HepG2 (cell line): ENCODE measurements around the gene UBE2D3. TPM values are rescaled to one million over a fixed set of nuclear protein-coding genes. Genes with fewer than 3 reads are reported as not detected.
A peak's percentile ranks its signal among the peaks of the same experiment; 100 is the strongest.

Experiments
- AGO2 ChIP-seq: fragments of 200-400 bp; formaldehyde crosslinking; optimal IDR thresholded peaks from 2 replicates; pipeline ENCODE3; 2017; ENCODE audit warnings: mild to moderate bottlenecking, low read depth, low read length, moderate library complexity
- ARNTL ChIP-seq: sonication (generic); formaldehyde crosslinking; IDR thresholded peaks from 2 replicates; pipeline ENCODE4 v1.4.0; 2020; ENCODE audit warnings: mild to moderate bottlenecking, missing genetic modification reagents
- ATAD3A ChIP-seq: sonication (generic); formaldehyde crosslinking; IDR thresholded peaks from 2 replicates; pipeline ENCODE4 v1.4.0; 2020; ENCODE audit warnings: missing genetic modification reagents
- ATM ChIP-seq: fragments of 450-650 bp; IDR thresholded peaks from 2 replicates; pipeline ENCODE4 v1.7.1; 2017; ENCODE audit warnings: mild to moderate bottlenecking, borderline replicate concordance
- FOXA3 ChIP-seq: IDR thresholded peaks from 2 replicates; pipeline ENCODE4 v1.6.1; 2016; ENCODE audit warnings: missing genetic modification reagents, missing compliant biosample characterization
- HNRNPLL ChIP-seq: fragments of 200-400 bp; formaldehyde crosslinking; IDR thresholded peaks from 2 replicates; pipeline ENCODE4 v1.6.1; 2017; ENCODE audit warnings: mild to moderate bottlenecking, low read depth, low read length; ENCODE audit not compliant: poor library complexity, severe bottlenecking
- KLF9 ChIP-seq: IDR thresholded peaks from 2 replicates; pipeline ENCODE4 v1.6.1; 2016; ENCODE audit warnings: low read depth
- PITX1 ChIP-seq: sonication (generic); formaldehyde crosslinking; IDR thresholded peaks from 2 replicates; pipeline ENCODE4 v1.5.1; 2020; ENCODE audit warnings: mild to moderate bottlenecking, missing genetic modification reagents
- RBFOX2 ChIP-seq: fragments of 200-400 bp; formaldehyde crosslinking; IDR thresholded peaks from 2 replicates; pipeline ENCODE4 v1.6.1; 2017; ENCODE audit warnings: low read depth, mild to moderate bottlenecking, low read length
- RXRA ChIP-seq: sonication (generic); formaldehyde crosslinking; IDR thresholded peaks from 2 replicates; pipeline ENCODE4 v1.5.1; 2020; ENCODE audit warnings: missing genetic modification reagents
- SMC3 ChIP-seq: IDR thresholded peaks from 2 replicates; pipeline ENCODE4 v1.6.1; 2011; ENCODE audit warnings: low read length, improper control_type of control experiment
- ZNF547 ChIP-seq: sonication (generic); formaldehyde crosslinking; IDR thresholded peaks from 2 replicates; pipeline ENCODE4 v1.5.1; 2020; ENCODE audit warnings: mild to moderate bottlenecking, missing genetic modification reagents
- ZNF660 ChIP-seq: sonication (generic); formaldehyde crosslinking; IDR thresholded peaks from 2 replicates; pipeline ENCODE4 v1.5.1; 2020; ENCODE audit warnings: mild to moderate bottlenecking, low read depth, missing genetic modification reagents, borderline replicate concordance
- ZNF770 ChIP-seq: sonication (generic); formaldehyde crosslinking; IDR thresholded peaks from 2 replicates; pipeline ENCODE4 v1.5.0; 2020; ENCODE audit warnings: mild to moderate bottlenecking, missing genetic modification reagents
- ZNF784 ChIP-seq: sonication (generic); formaldehyde crosslinking; IDR thresholded peaks from 2 replicates; pipeline ENCODE4 v1.5.1; 2020; ENCODE audit warnings: missing genetic modification reagents, mild to moderate bottlenecking, borderline replicate concordance
- polyA plus RNA-seq, 8 experiments: library from polyadenylated mRNA; depleted of rRNA in 3 of 8; stranded (reverse) in 7 of 8; unstranded in 1 of 8; fragments of >200 nt; fragmentation: Illumina TruSeq in 4 of 8; extraction: Trizol in 4 of 8; gene quantifications; 2 replicates each; pipeline versions ENCODE4 v1.2.1 to v1.2.3, GENCODE V29; 2011 to 2016; ENCODE audit warnings: low read depth in 4 of 8, missing spikeins in 1 of 8, mixed read lengths in 1 of 8; ENCODE audit not compliant: insufficient read depth in 1 of 8
- total RNA-seq, 5 experiments: library from RNA; depleted of rRNA; stranded (reverse); fragments of >200 nt; fragmentation: Illumina TruSeq; extraction: Trizol; gene quantifications; 2 replicates each; pipeline ENCODE4 v1.2.3, GENCODE V29; 2016; ENCODE audit warnings: low read depth in 1 of 5
- TF ChIP-seq, protein P1 (sequence below): sonication (generic); formaldehyde crosslinking; IDR thresholded peaks from 2 replicates; pipeline ENCODE4 v1.8.0; 2022; ENCODE audit warnings: mild to moderate bottlenecking, missing genetic modification reagents, borderline replicate concordance
- TF ChIP-seq, protein P2 (sequence below): sonication (generic); formaldehyde crosslinking; IDR thresholded peaks from 2 replicates; pipeline ENCODE4 v1.4.0; 2020; ENCODE audit warnings: mild to moderate bottlenecking, missing genetic modification reagents

Gene UBE2D3
- total and polyA plus RNA-seq, 2 of the 13 experiments (the other 11 are each of a cell fraction or from before 2014, with no cell fraction given) = 224 to 293 TPM

DNA sequence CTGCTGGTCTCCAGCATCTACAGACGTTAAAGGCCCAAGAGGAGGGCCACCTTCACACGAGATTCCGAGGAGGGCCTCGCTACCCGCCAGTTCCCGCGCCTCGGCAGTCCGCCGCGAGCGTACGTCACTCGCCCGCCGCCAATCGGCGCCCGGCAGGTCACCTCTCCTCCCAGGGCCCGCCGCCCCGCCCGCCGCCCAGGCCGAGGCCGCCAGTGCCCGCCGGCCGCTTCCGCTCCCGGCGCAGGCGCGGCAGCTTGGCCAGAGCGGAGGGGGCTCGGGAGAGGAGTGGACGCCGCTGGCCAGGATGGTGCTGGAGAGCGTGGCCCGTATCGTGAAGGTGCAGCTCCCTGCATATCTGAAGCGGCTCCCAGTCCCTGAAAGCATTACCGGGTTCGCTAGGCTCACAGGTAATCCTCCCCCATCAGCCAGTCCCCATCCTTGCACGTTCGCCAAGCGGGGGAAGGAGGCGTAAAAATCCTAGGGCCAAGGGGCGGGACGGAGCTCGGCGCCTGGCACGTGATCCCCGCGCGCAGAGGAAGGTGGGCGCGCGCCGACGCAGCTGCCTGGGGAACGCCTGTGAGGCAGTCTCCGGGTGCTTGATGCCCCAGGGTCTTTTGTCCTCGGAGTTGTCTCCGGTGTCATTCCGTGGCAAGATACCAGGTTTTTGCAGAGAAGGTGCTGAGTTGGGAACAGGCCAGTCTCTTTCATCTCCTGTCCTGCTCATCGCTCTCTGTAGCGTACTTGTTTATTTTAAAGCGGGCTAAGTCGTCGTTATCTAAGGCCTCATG lies 41.6 kb upstream of the UBE2D3 start, which contains the start of gene CISD2 (continued):
- TF ChIP-seq ZNF770 (CRISPR knock-in tag) (no peak), PITX1 (CRISPR knock-in tag) (peak; percentile 90), ZNF547 (peak; percentile 58), ZNF660 (peak; percentile 69; the same call in 1 of the 2 replicates), RXRA (peak; percentile 78), ZNF784 (CRISPR knock-in tag) (peak; percentile 72), KLF9 (0 out of 2 replicates have a peak, but pooled peaks have one; percentile 87), AGO2 (peak; percentile 73), RBFOX2 (peak; percentile 96), ATAD3A (no peak), SMC3 (no peak), HNRNPLL (peak; percentile 99), FOXA3 (CRISPR knock-in tag) (no peak), ATM (no peak), ARNTL (CRISPR knock-in tag) (peak; percentile 85)
- TF ChIP-seq, protein P1, sequence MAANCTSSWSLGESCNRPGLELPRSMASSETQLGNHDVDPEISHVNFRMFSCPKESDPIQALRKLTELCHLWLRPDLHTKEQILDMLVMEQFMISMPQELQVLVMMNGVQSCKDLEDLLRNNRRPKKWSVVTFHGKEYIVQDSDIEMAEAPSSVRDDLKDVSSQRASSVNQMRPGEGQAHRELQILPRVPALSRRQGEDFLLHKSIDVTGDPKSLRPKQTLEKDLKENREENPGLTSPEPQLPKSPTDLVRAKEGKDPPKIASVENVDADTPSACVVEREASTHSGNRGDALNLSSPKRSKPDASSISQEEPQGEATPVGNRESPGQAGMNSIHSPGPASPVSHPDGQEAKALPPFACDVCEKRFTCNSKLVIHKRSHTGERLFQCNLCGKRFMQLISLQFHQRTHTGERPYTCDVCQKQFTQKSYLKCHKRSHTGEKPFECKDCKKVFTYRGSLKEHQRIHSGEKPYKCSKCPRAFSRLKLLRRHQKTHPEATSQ = peak; percentile 74
- TF ChIP-seq, protein P2, sequence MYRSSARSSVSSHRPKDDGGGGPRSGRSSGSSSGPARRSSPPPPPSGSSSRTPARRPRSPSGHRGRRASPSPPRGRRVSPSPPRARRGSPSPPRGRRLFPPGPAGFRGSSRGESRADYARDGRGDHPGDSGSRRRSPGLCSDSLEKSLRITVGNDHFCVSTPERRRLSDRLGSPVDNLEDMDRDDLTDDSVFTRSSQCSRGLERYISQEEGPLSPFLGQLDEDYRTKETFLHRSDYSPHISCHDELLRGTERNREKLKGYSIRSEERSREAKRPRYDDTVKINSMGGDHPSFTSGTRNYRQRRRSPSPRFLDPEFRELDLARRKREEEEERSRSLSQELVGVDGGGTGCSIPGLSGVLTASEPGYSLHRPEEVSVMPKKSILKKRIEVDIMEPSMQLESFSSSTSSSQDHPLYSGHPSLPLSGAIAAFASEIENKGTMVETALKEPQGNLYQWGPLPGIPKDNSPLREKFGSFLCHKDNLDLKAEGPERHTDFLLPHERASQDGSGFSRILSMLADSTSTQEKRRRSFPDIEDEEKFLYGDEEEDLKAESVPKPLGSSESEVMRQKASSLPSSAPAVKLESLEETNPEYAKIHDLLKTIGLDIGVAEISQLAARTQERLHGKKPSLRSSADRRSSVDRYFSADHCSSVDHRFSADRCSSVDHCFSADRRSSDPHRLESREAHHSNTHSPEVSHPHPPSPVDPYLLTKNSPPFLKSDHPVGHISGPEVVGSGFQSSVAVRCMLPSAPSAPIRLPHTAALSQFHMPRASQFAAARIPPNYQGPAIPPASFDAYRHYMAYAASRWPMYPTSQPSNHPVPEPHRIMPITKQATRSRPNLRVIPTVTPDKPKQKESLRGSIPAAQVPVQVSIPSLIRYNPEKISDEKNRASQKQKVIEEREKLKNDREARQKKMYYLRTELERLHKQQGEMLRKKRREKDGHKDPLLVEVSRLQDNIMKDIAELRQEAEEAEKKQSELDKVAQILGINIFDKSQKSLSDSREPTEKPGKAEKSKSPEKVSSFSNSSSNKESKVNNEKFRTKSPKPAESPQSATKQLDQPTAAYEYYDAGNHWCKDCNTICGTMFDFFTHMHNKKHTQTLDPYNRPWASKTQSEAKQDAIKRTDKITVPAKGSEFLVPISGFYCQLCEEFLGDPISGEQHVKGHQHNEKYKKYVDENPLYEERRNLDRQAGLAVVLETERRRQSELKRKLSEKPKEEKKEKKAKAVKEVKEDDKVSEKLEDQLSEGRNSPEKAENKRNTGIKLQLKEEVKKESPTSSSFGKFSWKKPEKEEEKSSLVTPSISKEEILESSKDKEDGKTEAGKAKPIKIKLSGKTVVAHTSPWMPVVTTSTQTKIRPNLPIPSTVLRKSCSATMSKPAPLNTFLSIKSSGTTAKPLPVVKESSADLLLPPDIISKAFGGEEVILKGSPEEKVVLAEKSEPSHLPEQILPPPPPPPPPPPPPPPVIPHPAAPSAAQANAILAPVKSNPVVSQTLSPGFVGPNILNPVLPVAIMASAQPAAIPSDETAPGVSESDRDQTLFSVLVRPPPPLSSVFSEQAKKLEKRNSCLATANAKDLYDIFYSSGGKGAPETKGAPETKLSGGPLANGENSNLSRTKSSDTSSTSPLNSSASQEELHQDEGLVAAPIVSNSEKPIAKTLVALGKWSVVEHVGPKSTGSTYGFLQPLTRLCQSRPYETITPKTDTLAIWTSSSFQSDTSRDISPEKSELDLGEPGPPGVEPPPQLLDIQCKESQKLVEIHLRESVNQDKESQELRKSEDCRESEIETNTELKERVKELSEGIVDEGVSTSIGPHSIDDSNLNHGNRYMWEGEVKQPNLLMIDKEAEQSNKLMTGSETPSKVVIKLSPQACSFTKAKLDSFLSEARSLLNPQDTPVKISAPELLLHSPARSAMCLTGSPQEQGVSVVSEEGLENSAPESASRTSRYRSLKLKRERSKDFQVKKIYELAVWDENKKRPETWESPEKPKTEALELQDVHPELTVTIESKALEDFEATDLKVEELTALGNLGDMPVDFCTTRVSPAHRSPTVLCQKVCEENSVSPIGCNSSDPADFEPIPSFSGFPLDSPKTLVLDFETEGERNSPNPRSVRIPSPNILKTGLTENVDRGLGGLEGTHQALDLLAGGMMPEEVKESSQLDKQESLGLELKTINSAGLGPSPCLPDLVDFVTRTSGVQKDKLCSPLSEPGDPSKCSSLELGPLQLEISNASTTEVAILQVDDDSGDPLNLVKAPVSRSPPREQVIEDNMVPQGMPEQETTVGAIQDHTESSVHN (CRISPR knock-in tag) = no peak; the same call in 1 of the 2 replicates
